Lower lobe of right lung (tissue), 2 donors: Measurements from ENCODE around the gene MRPL28. TPM values are rescaled to one million over a fixed set of nuclear protein-coding genes. Genes with fewer than 3 reads are reported as not detected.
"Not testable (repeated sequence)": the region's sequence is repeated elsewhere in the genome, so short reads cannot be mapped to it uniquely, and the experiment has no call there.

ENCODE experiments used
- ATAC-seq, 2 donors: fragments of 200-7000 bp; cut with Tn5 transposase; one replicate each; pipeline ENCODE4 v1.9.1; 2020 to 2022; ENCODE audit warnings: mild to moderate bottlenecking in 2 of 2, moderate library complexity in 2 of 2
- DNase-seq: peaks from one replicate; pipeline ENCODE4 v3.0.0-alpha.2; 2020
- H3K27ac ChIP-seq: fragments of 200-600 bp; one replicate; pipeline ENCODE4 v1.8.0; 2022
- H3K27me3 ChIP-seq: fragments of 200-600 bp; one replicate; pipeline ENCODE4 v1.8.0; 2022; ENCODE audit warnings: low read depth
- H3K36me3 ChIP-seq: fragments of 200-600 bp; one replicate; pipeline ENCODE4 v1.8.0; 2022; ENCODE audit warnings: mild to moderate bottlenecking
- H3K4me1 ChIP-seq: fragments of 200-600 bp; one replicate; pipeline ENCODE4 v1.8.0; 2022
- H3K4me3 ChIP-seq: fragments of 200-600 bp; one replicate; pipeline ENCODE4 v1.8.0; 2022; ENCODE audit warnings: mild to moderate bottlenecking
- H3K9me3 ChIP-seq: fragments of 200-600 bp; one replicate; pipeline ENCODE4 v1.8.0; 2022
- intact Hi-C: fragments of 100-400 bp; cut with DNase I; formaldehyde crosslinking; loops from one replicate; pipeline ENCODE4 v1.11.0; 2022
- total RNA-seq: library from RNA; stranded (reverse); fragmentation: NEBNext Ultra II Directional; extraction: Animal tissue kit (Norgen Biotek cat#: 25700); gene quantifications from one replicate; pipeline ENCODE4 v1.2.1, GENCODE V29; 2021
- TF ChIP-seq, protein P1 (sequence below): fragments of 200-600 bp; IDR thresholded peaks from one replicate; pipeline ENCODE4 v1.8.0; 2022; ENCODE audit warnings: antibody characterized with exemption, mild to moderate bottlenecking
- donor health status: DM: no; HTN: yes; CAD: no; lungs with severe emphysema.

The MRPL28 gene
- total RNA-seq, 1 donor from 2014 or later: 43.4 TPM

DNA sequence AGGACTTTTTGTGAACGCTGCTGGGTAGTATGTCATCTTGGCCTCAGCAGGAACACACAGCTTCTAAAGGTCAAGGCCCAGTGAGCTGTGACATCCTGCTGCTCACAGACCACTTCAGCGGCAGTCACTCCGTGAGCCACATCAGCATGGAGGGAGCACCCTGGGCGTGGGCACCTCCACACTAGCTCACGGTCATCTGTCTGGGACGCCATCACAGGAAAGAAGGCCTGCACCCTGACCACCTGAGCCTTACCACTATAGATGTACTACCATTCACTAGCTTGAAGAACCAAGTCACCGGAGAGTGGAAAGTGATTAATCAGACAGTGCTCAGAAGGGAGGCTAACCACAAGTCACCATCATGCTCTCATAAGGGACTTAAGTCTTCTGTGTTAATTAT lies 21.1 kb downstream of the MRPL28 start:
- H3K9me3 ChIP-seq: no peaks in the 10 kb centered on the region
- H3K27ac ChIP-seq: no peak overlapping the region
- TF ChIP-seq, protein P1, sequence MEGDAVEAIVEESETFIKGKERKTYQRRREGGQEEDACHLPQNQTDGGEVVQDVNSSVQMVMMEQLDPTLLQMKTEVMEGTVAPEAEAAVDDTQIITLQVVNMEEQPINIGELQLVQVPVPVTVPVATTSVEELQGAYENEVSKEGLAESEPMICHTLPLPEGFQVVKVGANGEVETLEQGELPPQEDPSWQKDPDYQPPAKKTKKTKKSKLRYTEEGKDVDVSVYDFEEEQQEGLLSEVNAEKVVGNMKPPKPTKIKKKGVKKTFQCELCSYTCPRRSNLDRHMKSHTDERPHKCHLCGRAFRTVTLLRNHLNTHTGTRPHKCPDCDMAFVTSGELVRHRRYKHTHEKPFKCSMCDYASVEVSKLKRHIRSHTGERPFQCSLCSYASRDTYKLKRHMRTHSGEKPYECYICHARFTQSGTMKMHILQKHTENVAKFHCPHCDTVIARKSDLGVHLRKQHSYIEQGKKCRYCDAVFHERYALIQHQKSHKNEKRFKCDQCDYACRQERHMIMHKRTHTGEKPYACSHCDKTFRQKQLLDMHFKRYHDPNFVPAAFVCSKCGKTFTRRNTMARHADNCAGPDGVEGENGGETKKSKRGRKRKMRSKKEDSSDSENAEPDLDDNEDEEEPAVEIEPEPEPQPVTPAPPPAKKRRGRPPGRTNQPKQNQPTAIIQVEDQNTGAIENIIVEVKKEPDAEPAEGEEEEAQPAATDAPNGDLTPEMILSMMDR: no peak
- ATAC-seq (no peak), DNase-seq (no peak)
- H3K27me3 ChIP-seq: no peaks in the 10 kb centered on the region
- no peak overlapping the region for H3K4me3 ChIP-seq
- H3K36me3 ChIP-seq: peaks cover 25% of the 10 kb centered on the region
- peaks cover 26% of the 10 kb centered on the region for H3K4me1 ChIP-seq
- intact Hi-C loops: no loop called here

DNA sequence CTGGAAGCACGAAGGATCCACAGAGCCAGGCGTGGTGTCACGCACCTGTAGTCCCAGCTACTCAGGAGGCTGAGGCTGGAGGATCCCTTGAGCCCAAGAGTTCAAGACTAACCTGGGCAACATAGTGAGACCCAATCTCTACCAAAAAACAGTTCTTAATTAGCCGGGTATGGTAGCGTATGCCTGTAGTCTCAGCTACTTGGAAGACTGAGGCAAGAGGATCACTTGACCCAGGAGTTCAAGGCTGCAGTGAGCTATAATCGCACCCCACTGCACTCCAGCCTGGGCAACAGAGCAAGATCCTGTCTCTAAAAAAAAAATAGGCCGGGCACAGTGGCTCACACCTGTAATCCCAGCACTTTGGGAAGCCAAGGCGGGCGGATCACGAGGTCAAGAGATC lies 21.8 kb downstream of the MRPL28 start:
- ATAC-seq, intact Hi-C loops: not testable (repeated sequence)

DNA sequence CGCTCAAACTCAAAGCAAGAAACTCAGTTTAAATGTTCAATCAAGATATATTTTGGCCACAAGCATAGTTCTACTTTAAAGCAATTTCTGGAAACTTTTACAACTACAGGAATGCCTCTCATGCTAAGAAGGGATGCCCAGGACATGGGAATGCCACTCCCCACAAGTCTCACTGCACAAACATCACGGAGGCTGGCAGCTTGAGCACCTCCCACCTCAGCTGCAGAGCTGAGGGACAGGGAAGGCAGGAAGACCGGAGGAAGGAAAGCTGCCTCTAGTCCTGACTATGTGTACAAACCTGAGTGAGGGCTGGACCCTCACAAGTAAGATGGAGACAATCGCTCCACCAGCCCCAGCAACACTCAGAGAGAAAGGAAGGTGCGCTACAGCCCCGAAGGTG lies 23.1 kb downstream of the MRPL28 start:
- no peak for ATAC-seq
- no peak for DNase-seq
- Histone ChIP-seq H3K36me3 (peaks cover 33% of the 10 kb centered on the region), H3K27me3 (no peaks in the 10 kb centered on the region), H3K9me3 (no peaks in the 10 kb centered on the region), H3K27ac (no peak overlapping the region), H3K4me1 (peaks cover 19% of the 10 kb centered on the region), H3K4me3 (no peak overlapping the region)
- intact Hi-C loops: no loop called here
- TF ChIP-seq, protein P1: no peak

More for the DNA sequence above, 21.8 kb downstream of the MRPL28 start:
- not testable (repeated sequence) for DNase-seq, H3K4me3 ChIP-seq, H3K27me3 ChIP-seq, H3K27ac ChIP-seq, H3K9me3 ChIP-seq
- Histone ChIP-seq H3K4me1 (peaks cover 24% of the 10 kb centered on the region), H3K36me3 (peaks cover 25% of the 10 kb centered on the region)

DNA sequence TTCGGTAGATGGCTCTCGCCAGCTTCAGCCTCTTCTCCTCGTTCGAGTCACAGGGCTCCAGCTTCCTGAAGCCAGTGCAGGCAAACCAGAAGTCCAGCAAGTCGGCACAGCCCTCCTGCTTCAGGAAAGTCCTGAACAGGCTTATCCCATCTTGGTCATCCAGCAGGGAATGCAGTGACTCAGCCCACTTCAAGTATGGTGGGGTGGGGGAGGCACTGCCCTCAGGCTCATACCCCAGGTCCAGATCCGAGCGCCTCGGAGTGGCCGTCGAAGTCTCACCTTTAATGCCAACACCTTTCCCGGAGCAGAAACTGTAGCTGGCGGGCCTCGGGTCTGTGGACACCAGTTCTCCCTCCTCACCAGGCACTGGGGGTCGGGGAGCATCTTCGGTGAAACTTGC lies 23.8 kb downstream of the MRPL28 start:
- Histone ChIP-seq H3K36me3 (peaks cover 33% of the 10 kb centered on the region), H3K27ac (no peak overlapping the region), H3K4me1 (peaks cover 16% of the 10 kb centered on the region), H3K9me3 (no peaks in the 10 kb centered on the region), H3K27me3 (no peaks in the 10 kb centered on the region), H3K4me3 (no peak overlapping the region)
- TF ChIP-seq, protein P1: no peak
- peak; percentile 56 to 66 for ATAC-seq
- intact Hi-C loops: no loop called here
- no peak for DNase-seq

DNA sequence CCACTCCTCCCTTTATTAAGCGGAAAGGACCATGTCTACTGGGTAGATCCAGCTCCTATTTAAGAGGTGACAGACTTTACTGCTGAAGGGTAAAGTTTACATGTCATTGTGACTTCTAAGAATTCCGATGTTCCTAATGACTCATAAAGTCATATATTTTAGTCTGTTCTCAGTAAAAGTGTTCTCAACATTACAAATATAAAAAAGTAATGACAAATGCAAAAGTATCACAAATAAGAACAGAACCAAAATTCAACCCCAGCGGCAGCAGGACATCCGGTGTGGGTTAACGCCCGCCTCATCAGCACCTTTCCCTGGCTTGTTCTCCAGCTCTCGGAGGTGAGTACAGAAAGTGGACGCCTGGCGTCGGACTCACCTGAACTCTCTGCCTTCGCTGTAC lies 24.6 kb downstream of the MRPL28 start:
- intact Hi-C loops: no loop called here
- Histone ChIP-seq H3K27ac (no peak overlapping the region), H3K27me3 (no peaks in the 10 kb centered on the region), H3K4me1 (peaks cover 9% of the 10 kb centered on the region), H3K9me3 (no peaks in the 10 kb centered on the region), H3K36me3 (peaks cover 33% of the 10 kb centered on the region), H3K4me3 (no peak overlapping the region)
- DNase-seq (no peak), ATAC-seq (no peak)
- TF ChIP-seq, protein P1: no peak

DNA sequence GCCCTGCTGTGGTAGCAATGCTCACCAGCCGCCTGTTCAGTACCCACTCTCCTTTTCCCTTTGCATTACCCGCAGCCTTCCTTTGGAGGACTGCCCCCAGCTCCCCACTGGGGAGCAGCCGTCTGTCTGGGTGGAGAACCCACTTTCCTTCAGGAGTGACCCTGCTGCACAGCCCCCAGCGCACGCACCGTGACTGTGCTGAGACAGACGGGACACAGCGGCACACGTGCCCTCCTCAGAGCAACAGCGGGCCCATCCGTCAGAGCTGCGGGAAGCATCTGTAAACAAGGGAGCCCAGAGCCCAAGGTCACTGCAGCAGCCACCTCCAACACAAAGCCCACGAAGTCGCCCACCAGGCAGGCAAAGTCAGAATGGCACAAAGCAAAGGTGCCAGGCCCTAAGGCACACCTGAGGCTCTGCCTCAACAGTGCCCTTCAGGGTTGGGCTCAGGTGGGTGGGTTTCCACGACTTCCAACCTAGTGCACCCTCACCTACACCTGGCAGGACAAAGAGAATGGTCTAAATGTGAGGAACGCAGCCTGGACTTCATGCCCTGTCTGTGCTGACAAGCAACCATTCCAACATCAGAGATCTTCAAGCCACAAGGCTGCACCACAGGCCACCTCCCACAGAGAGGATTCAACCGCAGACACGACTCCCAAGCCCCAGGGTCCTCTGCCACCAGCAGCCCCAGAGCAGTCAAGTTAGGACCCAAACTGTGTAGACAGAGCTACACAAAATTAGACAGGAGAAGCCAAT lies 27.7 kb downstream of the MRPL28 start:
- Histone ChIP-seq H3K4me1 (peaks cover 24% of the 10 kb centered on the region), H3K36me3 (peaks cover 33% of the 10 kb centered on the region), H3K4me3 (no peak overlapping the region), H3K27me3 (no peaks in the 10 kb centered on the region), H3K9me3 (no peaks in the 10 kb centered on the region), H3K27ac (no peak overlapping the region)
- intact Hi-C loops: no loop called here
- TF ChIP-seq, protein P1: no peak
- ATAC-seq: no peak
- DNase-seq: no peak

DNA sequence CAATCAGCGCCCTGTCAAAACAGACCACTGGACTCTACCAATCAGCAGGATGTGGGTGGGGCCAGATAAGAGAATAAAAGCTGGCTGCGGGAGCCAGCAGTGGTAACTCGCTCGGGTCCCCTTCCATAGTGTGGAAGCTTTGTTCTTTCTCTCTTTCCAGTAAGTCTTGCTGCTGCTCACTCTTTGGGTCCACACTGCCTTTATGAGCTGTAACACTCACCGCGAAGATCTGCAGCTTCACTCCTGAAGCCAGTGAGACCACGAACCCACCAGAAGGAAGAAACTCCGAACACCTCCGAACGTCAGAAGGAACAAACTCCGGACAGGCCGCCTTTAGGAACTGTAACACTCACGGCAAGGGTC lies 28.4 kb downstream of the MRPL28 start:
- DNase-seq, H3K9me3 ChIP-seq, intact Hi-C loops, H3K27me3 ChIP-seq, ATAC-seq, H3K27ac ChIP-seq, H3K4me3 ChIP-seq: not testable (repeated sequence)
- Histone ChIP-seq H3K4me1 (peaks cover 28% of the 10 kb centered on the region), H3K36me3 (peaks cover 30% of the 10 kb centered on the region)

DNA sequence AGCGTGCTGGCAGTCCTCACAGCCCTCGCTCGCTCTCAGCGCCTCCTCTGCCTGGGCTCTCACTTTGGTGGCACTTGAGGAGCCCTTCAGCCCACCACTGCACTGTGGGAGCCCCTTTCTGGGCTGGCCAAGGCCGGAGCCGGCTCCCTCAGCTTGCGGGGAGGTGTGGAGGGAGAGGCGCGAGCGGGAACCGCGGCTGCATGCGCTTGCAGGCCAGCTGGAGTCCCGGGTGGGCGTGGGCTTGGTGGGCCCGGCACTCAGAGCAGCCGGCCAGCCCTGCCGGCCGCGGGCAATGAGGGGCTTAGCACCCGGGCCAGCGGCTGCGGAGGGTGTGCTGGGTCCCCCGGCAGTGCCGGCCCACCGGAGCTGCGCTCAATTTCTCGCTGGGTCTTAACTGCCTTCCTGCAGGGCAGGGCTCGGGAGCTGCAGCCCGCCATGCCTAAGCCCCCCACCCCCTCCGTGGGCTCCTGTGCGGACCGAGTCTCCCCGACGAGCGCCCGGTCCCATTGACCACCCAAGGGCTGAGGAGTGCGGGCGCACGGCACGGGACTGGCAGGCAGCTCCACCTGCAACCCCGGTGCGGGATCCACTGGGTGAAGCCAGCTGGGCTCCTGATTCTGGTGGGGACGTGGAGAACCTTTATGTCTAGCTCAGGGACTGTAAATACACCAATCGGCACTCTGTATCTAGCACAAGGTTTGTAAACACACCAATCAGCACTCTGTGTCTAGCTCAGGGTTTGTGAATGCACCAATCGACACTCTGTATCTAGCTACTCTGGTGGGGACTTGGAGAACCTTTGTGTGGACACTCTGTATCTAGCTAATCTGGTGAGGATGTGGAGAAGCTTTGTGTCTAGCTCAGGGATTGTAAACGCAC lies 29.0 kb downstream of the MRPL28 start:
- ATAC-seq, DNase-seq, H3K4me3 ChIP-seq, H3K27me3 ChIP-seq, H3K9me3 ChIP-seq, intact Hi-C loops, H3K27ac ChIP-seq: not testable (repeated sequence)
- peaks cover 25% of the 10 kb centered on the region for H3K36me3 ChIP-seq
- peaks cover 28% of the 10 kb centered on the region for H3K4me1 ChIP-seq
